ENCODE results near the gene ATP8B1.

ATP8B1 gene

GRCh38 chr18:57677262-57678211 is 125.6 kb downstream of the ATP8B1 start:
- DNase-seq (ENCODE audit: extremely low read depth, low read depth) = no peak
- no peak overlapping the region for H3K4me3 ChIP-seq (replicated peaks; ENCODE audit: low read depth, low read length)
- TF ChIP-seq, protein P1, sequence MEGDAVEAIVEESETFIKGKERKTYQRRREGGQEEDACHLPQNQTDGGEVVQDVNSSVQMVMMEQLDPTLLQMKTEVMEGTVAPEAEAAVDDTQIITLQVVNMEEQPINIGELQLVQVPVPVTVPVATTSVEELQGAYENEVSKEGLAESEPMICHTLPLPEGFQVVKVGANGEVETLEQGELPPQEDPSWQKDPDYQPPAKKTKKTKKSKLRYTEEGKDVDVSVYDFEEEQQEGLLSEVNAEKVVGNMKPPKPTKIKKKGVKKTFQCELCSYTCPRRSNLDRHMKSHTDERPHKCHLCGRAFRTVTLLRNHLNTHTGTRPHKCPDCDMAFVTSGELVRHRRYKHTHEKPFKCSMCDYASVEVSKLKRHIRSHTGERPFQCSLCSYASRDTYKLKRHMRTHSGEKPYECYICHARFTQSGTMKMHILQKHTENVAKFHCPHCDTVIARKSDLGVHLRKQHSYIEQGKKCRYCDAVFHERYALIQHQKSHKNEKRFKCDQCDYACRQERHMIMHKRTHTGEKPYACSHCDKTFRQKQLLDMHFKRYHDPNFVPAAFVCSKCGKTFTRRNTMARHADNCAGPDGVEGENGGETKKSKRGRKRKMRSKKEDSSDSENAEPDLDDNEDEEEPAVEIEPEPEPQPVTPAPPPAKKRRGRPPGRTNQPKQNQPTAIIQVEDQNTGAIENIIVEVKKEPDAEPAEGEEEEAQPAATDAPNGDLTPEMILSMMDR (IDR thresholded peaks at IDR 0.05; ENCODE audit: low read depth, low read length, missing control alignments) = no peak

DNA sequence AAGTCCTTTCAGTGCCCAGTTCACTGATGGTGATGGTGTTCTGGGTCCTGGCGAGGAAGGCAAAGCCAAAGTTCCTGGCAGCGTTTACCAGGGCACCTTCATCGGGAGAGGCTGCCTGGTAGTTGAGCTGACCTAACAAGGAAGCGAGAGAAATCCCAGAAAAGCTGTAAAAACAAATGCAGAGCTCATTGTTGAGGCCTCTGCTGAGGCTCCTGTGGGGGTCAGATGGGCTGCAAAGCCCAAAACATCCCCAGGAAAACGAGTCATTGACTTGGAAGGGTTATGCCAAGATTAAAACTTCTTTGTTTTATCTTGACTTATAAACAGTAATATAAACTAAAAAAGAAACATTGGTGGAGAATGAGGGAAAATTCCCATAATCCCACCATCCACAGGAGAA is 128.2 kb downstream of the ATP8B1 start:
- no peak for DNase-seq (ENCODE audit: extremely low read depth, low read depth)
- TF ChIP-seq, protein P1 (IDR thresholded peaks at IDR 0.05; ENCODE audit: low read depth, low read length, missing control alignments) = no peak
- H3K4me3 ChIP-seq (replicated peaks; ENCODE audit: low read depth, low read length) = no peak overlapping the region

DNA sequence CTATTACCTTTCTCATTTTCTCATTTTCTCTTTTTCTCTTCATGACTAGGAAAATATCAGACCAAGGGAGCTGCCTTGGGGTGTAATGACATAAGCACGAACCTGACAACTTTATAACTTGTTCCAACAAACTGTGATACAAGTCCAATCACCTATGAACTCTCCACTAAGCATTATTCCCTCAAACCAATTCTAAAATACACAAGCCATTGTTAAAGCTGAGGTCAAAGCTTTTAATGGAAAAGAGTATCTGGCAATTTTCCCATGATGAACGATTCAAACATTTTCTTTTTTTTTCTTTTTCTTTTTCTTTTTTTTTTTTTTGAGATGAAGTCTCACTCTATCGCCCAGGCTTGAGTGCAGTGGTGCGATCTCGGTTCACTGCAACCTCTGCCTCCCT is 133.1 kb downstream of the ATP8B1 start:
- no peak for DNase-seq (ENCODE audit: extremely low read depth, low read depth)
- H3K4me3 ChIP-seq (replicated peaks; ENCODE audit: low read depth, low read length) = no peak overlapping the region
- TF ChIP-seq, protein P1 (IDR thresholded peaks at IDR 0.05; ENCODE audit: low read depth, low read length, missing control alignments) = no peak

GRCh38 chr18:57668021-57668420 is 135.1 kb downstream of the ATP8B1 start:
- no peak for DNase-seq (ENCODE audit: extremely low read depth, low read depth)
- no peak overlapping the region for H3K4me3 ChIP-seq (replicated peaks; ENCODE audit: low read depth, low read length)
- TF ChIP-seq, protein P1 (IDR thresholded peaks at IDR 0.05; ENCODE audit: low read depth, low read length, missing control alignments) = no peak

- DNase-seq (ENCODE audit: extremely low read depth, low read depth) = no peak
- TF ChIP-seq, protein P1 (IDR thresholded peaks at IDR 0.05; ENCODE audit: low read depth, low read length, missing control alignments) = no peak
- no peak overlapping the region for H3K4me3 ChIP-seq (replicated peaks; ENCODE audit: low read depth, low read length)
Observed at GRCh38 chr18:57666818-57667497, 136.2 kb downstream of the ATP8B1 start.

DNA sequence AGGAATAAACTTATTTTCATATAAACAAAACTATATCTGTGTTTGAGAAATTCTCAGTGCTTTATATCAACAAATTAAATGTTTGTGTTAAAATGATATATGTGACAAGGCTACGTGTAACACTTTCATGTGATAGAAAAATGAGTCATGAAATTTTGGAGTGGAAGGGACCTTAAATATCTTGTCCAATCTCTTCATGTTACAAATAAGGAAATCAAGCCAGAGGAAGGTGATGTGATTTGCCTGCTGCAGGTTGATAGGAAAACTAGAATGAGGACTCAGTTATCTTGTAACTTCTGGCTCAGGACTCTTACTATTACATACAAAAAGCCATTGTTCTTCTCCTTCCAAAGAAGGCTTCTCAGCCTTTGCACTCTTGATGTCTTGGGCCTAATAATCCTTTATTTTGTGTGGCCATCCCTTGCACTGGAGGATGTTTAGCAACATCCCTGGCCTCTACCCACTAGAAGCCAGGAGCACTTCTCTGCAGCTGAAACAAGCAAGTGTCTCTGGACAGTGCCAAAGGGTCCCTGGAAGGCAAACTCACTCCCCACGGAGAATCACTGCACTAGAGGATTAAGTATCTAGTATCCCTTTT is 138.4 kb downstream of the ATP8B1 start:
- H3K4me3 ChIP-seq (replicated peaks; ENCODE audit: low read depth, low read length) = no peak overlapping the region
- TF ChIP-seq, protein P1 (IDR thresholded peaks at IDR 0.05; ENCODE audit: low read depth, low read length, missing control alignments) = no peak
- DNase-seq (ENCODE audit: extremely low read depth, low read depth) = no peak
